Measurements from ENCODE around the gene QKI.
A peak's percentile ranks its signal among the peaks of the same experiment; 100 is the strongest.
"Not testable (repeated sequence)": the region's sequence is repeated elsewhere in the genome, so short reads cannot be mapped to it uniquely, and the experiment has no call there.

QKI gene

DNA sequence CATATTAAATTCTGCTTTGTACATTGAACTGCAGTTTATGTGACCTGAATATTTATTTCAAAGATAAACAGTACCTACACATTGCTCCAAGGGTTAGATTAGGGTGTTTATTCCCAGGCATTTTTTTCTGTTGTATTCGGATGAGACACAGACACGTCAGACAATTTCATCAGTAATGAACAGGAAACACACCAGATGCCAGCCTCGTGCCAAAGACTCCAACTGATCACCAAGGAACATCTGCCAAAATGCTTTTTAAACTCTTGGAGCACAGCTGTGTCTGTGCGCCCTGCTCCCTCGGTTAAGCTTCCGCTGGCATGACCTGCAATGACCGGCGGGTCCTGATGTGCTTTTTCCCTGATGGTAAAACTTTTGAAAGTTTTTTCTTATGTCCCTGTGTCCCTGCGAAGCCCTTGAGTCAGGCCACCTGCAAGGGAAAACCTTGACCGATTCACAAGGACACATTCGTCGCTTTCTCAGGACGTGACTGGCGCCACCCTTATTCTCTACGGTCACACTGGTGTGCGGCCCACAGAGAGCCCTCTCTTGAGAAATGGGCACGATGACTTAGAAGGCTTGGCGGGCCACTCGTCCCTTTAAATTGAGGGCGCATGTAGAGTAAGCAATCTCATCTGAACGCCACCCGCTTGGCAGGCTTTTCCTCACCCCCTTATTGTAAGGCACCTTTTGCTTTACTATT, 173.9 kb downstream of the QKI start:
- TF ChIP-seq, protein P1, sequence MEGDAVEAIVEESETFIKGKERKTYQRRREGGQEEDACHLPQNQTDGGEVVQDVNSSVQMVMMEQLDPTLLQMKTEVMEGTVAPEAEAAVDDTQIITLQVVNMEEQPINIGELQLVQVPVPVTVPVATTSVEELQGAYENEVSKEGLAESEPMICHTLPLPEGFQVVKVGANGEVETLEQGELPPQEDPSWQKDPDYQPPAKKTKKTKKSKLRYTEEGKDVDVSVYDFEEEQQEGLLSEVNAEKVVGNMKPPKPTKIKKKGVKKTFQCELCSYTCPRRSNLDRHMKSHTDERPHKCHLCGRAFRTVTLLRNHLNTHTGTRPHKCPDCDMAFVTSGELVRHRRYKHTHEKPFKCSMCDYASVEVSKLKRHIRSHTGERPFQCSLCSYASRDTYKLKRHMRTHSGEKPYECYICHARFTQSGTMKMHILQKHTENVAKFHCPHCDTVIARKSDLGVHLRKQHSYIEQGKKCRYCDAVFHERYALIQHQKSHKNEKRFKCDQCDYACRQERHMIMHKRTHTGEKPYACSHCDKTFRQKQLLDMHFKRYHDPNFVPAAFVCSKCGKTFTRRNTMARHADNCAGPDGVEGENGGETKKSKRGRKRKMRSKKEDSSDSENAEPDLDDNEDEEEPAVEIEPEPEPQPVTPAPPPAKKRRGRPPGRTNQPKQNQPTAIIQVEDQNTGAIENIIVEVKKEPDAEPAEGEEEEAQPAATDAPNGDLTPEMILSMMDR (conservative IDR thresholded peaks at IDR 0.05; ENCODE audit: low read length), result no peak
- H3K4me3 ChIP-seq (ENCODE audit: low read length), result no peak overlapping the region
- DNase-seq (ENCODE audit: low read depth), result peak; percentile 73

DNA sequence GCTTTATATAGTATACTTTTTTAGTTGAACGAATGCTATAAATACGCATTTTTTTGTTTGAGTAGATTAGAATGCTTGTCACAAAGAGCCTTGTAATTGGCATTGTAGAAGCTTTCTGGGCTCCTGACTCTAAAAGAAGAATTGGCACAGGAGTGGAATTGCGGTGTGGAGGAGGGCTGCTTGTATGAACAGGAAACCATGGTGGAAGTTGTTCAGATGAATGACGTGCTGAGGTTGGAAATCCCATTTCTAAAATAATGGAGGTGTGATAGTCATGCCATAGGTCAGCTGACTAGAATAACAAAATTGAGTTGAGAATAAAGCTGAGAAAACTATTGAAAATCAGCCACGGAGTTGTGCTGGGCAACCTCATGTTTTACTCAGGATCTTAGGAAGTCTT, 174.9 kb downstream of the QKI start:
- TF ChIP-seq, protein P1 (conservative IDR thresholded peaks at IDR 0.05; ENCODE audit: low read length), result no peak
- H3K4me3 ChIP-seq (ENCODE audit: low read length), result no peak overlapping the region
- no peak for DNase-seq (ENCODE audit: low read depth)

DNA sequence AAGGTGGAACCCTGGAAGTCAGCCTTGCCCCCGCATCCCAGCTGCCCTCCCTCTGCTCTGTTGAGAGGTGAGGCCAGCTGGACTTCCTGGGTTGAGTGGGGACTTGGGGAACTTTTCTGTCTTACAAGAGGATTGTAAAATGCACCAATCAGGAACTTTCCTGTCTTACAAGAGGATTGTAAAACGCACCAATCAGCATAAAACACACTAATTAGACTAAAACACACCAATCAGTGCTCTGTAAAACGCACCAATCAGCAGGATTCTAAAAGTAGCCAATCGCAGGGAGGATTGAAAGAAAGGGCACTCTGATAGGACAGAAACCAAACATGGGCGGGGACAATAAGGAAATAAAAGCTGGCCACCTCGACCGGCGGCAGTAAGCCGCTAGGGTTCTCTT, 175.6 kb downstream of the QKI start:
- not testable (repeated sequence) for DNase-seq (ENCODE audit: low read depth)

DNA sequence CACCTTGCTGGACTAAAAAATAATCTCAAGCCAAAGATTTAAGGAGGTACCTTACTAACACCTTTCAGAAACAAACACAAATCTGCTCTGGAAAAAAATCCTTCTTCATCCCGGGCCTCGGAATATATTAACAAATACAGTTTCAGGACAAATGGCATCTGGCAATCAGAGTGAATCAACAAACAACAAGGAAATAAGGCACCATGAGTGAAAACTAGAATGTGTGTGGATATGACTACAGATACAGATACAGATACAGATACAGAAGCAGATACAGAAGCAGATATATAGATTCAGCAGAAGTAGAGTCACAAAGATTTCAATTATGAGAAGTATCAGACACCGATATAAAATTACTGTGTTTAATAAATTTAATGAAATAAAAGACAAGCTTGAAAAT, 178.4 kb downstream of the QKI start:
- no peak for DNase-seq (ENCODE audit: low read depth)
- TF ChIP-seq, protein P1 (conservative IDR thresholded peaks at IDR 0.05; ENCODE audit: low read length), result no peak
- no peak overlapping the region for H3K4me3 ChIP-seq (ENCODE audit: low read length)

More for the DNA sequence above, 175.6 kb downstream of the QKI start:
- not testable (repeated sequence) for H3K4me3 ChIP-seq (ENCODE audit: low read length)

DNA sequence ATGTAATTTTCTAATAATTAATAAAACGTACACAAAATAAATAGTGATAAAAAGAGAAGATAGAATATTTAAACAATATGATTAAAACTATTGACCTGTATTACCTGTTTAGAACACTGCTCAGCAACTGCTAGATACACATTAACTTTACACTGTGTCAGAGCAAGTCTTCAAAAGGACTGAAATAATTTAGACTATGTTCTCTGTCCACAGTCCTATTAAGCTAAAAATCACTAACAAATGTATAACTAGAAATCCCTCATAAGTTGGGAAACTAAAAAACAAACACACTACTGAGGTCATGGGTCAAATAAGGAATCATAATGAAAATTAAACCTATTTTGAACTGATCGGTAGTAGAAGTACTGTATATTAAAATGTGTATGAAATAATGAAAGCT, 181.7 kb downstream of the QKI start:
- TF ChIP-seq, protein P1 (conservative IDR thresholded peaks at IDR 0.05; ENCODE audit: low read length), result no peak
- DNase-seq (ENCODE audit: low read depth), result no peak
- H3K4me3 ChIP-seq (ENCODE audit: low read length), result no peak overlapping the region

DNA sequence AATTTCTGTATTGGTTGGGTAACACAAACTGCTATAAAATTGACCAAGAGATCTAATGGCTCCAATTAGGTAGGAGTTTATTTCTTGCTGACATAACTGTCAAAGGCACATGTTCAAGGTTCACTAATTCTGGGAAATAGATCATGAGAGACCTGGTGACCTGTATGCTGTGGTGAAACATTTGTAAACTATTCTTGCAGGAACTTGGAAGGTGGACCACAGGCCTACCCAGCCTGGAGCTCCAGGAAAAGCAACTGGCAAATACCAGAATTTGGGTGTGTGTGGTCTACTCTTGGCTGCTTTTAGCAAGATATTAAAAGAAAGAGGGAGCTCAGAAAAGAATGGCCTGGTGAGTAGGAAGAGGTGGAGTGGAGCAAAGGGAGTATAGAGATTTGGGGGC, 184.6 kb downstream of the QKI start:
- H3K4me3 ChIP-seq (ENCODE audit: low read length), result no peak overlapping the region
- DNase-seq (ENCODE audit: low read depth), result no peak
- TF ChIP-seq, protein P1 (conservative IDR thresholded peaks at IDR 0.05; ENCODE audit: low read length), result no peak

DNA sequence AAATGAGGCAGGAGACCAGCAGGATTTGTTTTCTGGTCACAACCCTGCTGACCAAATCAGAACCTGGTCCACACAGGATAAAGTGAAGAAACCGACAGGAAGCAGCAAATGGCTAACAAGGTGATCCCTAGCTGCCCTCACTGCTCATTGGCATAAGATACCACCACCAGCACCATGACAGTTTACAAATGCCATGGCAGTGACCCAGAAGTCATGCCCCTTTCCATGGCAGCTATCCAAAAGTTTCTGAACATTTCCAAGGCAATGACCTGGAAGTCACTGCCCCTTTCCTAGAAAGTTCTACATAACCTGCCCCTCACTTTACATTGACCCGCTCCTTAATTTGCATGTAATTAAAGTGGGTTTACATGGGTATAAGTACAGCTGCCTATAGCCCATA, 185.2 kb downstream of the QKI start:
- no peak for DNase-seq (ENCODE audit: low read depth)
- TF ChIP-seq, protein P1 (conservative IDR thresholded peaks at IDR 0.05; ENCODE audit: low read length), result no peak
- H3K4me3 ChIP-seq (ENCODE audit: low read length), result no peak overlapping the region
